ENCODE results near the gene IL26.

DNA sequence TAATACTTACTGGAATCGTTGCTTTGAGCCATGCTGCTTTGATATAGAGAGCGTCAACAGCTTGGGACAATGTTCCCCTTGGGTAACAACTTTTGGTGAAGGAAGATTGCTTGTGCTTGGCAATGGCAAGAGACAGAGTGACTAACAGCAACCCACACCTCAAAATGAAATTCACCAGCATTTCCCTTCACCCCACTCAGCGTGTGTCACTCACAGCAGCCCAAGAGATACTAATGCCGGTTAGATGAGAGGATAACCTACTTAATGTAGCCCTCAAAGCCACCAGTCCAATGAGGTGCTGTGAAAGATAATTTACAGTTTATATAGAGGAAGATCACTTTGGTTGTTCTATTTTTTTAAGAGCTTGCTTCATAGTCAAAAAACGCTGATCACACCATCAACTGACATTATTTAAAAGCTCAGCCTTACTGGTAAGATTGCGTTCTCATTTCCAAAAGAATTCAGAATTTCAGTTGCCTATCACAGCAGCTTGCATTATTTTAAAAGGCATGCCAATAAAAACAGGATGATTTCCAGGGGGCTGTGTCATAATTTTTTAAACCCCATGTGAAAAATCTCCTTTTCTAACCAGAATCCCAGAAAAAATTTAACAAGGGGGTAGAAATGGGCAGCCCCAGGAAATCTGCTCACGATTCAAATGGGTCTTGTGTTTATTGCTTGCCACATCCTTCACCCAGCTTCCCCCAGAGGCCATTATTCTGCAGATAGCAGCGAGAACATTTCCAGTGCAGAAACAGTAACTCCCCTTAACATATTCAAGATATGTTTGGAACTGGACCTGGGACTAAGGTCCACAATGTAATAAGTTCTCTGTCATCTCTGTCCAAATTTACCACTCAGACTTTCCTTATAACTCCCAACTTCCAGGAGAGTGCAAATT, at the start of gene IL26:
- no peak for TF ChIP-seq POLR2A (IDR thresholded peaks at IDR 0.05; ENCODE audit: low read depth, low read length)
- TF ChIP-seq TAF1 (IDR thresholded peaks at IDR 0.05; ENCODE audit: low read depth, low read length) = no peak
- TF ChIP-seq POLR2AphosphoS5 (IDR thresholded peaks at IDR 0.05; ENCODE audit: low read depth, low read length) = no peak
- TF ChIP-seq SPI1 (IDR thresholded peaks at IDR 0.05; ENCODE audit: low read depth, low read length) = no peak
- TF ChIP-seq POU2F2 (IDR thresholded peaks at IDR 0.05; ENCODE audit: low read depth, low read length) = no peak
- no peak for TF ChIP-seq PAX5 (IDR thresholded peaks at IDR 0.05; ENCODE audit: insufficient read depth, low read length, severe bottlenecking)
